Astrocyte of the cerebellum (primary cell): ENCODE measurements around the gene KCNN2.

Experiments
- DNase-seq: peaks from one replicate; pipeline ENCODE4 v3.0.0-alpha.2; 2011; ENCODE audit warnings: low read depth
- H3K4me3 ChIP-seq: 2 replicates; pipeline ENCODE4 v1.5.1; 2011; ENCODE audit warnings: mild to moderate bottlenecking, low read depth, low read length, moderate library complexity
- in situ Hi-C: cut with HindIII; loops from 2 replicates; pipeline ENCODE4 v1.10.0; 2017; ENCODE audit warnings: low sequenced_read_pairs
- TF ChIP-seq, protein P1 (sequence below): IDR thresholded peaks from 2 replicates; pipeline ENCODE4 v1.5.1; 2012; ENCODE audit warnings: low read length, low read depth, moderate library complexity, mild to moderate bottlenecking; ENCODE audit errors: missing control alignments

KCNN2 gene

DNA sequence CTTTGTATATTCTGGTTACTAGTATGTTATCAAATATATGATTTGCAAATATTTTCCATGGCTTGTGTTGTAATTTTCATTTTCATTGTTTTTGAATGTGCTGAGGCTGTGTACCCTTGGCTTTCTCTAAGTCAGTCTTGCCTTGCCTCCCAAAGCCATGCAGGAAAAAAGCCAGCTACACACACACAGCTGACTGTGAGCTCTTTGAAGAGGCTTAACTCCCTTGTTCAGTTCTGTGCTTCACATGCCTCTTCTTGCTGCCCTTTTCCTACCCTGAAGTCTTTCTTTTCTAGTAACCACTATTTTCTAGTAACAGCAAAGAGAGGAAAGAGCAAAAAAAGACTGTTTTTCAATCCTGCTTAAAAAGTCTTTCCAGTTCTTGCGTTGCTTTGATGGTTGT is 53.9 kb downstream of the KCNN2 start:
- TF ChIP-seq, protein P1, sequence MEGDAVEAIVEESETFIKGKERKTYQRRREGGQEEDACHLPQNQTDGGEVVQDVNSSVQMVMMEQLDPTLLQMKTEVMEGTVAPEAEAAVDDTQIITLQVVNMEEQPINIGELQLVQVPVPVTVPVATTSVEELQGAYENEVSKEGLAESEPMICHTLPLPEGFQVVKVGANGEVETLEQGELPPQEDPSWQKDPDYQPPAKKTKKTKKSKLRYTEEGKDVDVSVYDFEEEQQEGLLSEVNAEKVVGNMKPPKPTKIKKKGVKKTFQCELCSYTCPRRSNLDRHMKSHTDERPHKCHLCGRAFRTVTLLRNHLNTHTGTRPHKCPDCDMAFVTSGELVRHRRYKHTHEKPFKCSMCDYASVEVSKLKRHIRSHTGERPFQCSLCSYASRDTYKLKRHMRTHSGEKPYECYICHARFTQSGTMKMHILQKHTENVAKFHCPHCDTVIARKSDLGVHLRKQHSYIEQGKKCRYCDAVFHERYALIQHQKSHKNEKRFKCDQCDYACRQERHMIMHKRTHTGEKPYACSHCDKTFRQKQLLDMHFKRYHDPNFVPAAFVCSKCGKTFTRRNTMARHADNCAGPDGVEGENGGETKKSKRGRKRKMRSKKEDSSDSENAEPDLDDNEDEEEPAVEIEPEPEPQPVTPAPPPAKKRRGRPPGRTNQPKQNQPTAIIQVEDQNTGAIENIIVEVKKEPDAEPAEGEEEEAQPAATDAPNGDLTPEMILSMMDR = no peak
- in situ Hi-C loops = no loop called here
- DNase-seq = no peak
- no peak overlapping the region for H3K4me3 ChIP-seq

- no peak overlapping the region for H3K4me3 ChIP-seq
- TF ChIP-seq, protein P1 = no peak
- in situ Hi-C loops = no loop called here
- DNase-seq = no peak
Measured at GRCh38 chr5:114416254-114416653, 54.4 kb downstream of the KCNN2 start.

DNA sequence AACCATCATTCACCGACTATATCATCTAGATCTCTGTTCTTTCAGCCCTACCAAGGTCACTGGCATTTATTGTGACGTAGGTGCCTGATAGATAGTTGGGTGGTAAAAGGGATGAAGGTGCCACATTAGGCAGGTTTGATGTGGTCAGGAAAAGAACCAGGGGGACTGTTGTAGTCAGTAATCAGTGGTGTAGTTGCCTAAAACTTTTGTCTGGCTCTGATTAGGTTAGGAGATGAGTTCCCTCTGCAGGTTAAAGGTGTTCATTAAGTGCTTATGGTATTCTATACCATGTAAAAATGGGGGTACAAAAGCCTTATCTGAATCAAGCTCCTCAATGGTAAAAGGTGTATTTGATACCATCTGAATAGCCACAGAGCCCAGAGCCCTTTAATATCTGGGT is 55.6 kb downstream of the KCNN2 start:
- H3K4me3 ChIP-seq = no peak overlapping the region
- TF ChIP-seq, protein P1 = no peak
- in situ Hi-C loops = no loop called here
- no peak for DNase-seq

GRCh38 chr5:114418176-114419066 is 56.6 kb downstream of the KCNN2 start:
- no peak overlapping the region for H3K4me3 ChIP-seq
- in situ Hi-C loops = no loop called here
- DNase-seq = no peak
- TF ChIP-seq, protein P1 = no peak

- TF ChIP-seq, protein P1 = no peak
- no peak for DNase-seq
- in situ Hi-C loops = no loop called here
Measured at GRCh38 chr5:114419067-114419388, 57.2 kb downstream of the KCNN2 start.

GRCh38 chr5:114419959-114420358 is 58.1 kb downstream of the KCNN2 start:
- TF ChIP-seq, protein P1 = no peak
- no peak for DNase-seq
- H3K4me3 ChIP-seq = no peak overlapping the region
- in situ Hi-C loops = no loop called here

More at GRCh38 chr5:114419067-114419388, 57.2 kb downstream of the KCNN2 start:
- H3K4me3 ChIP-seq = no peak overlapping the region
